K562 (cell line): Measurements from ENCODE around the gene HIGD1C.

ENCODE experiments used
- BHLHE40 ChIP-seq: IDR thresholded peaks from 2 replicates; pipeline ENCODE4 v1.6.1; 2011; ENCODE audit warnings: low read length, improper control_type of control experiment
- CBX3 ChIP-seq, 2 experiments: IDR thresholded peaks; 1 replicate in 1 of 2; 2 replicates in 1 of 2; pipeline ENCODE4 v1.6.1; 2012; ENCODE audit warnings: inconsistent platforms in 2 of 2, low read length in 2 of 2, borderline replicate concordance in 1 of 2, control low read depth in 1 of 2
- MECOM ChIP-seq: fragments of 250-450 bp; sonication (Bioruptor Pico); IDR thresholded peaks from 2 replicates; pipeline ENCODE4 v1.8.0; 2022; ENCODE audit warnings: inconsistent platforms
- NRF1 ChIP-seq, 2 experiments: fragments of 450-650 bp; IDR thresholded peaks in 1 of 2; conservative IDR thresholded peaks in 1 of 2; 2 replicates each; pipeline ENCODE4 v1.6.1; 2014; ENCODE audit warnings: mild to moderate bottlenecking in 2 of 2
- ZC3H4 ChIP-seq: sonication (generic); formaldehyde crosslinking; IDR thresholded peaks from 2 replicates; pipeline ENCODE4 v1.9.0; 2021; ENCODE audit warnings: missing genetic modification reagents, borderline replicate concordance
- ZNF280B ChIP-seq: fragments of 250-450 bp; sonication (Bioruptor Pico); IDR thresholded peaks from 2 replicates; pipeline ENCODE4 v1.5.1; 2021; ENCODE audit warnings: mild to moderate bottlenecking
- TF ChIP-seq, protein P1 (sequence below), 3 experiments: IDR thresholded peaks in 2 of 3; conservative IDR thresholded peaks in 1 of 3; 2 replicates each; pipeline ENCODE4 v1.5.1; 2011 to 2012; ENCODE audit warnings: low read length in 3 of 3, mild to moderate bottlenecking in 3 of 3, control low read depth in 2 of 3, improper control_type of control experiment in 1 of 3, inconsistent platforms in 1 of 3, low read depth in 1 of 3, mixed read lengths in 1 of 3, moderate library complexity in 1 of 3; ENCODE audit not compliant: insufficient read depth in 2 of 3

DNA sequence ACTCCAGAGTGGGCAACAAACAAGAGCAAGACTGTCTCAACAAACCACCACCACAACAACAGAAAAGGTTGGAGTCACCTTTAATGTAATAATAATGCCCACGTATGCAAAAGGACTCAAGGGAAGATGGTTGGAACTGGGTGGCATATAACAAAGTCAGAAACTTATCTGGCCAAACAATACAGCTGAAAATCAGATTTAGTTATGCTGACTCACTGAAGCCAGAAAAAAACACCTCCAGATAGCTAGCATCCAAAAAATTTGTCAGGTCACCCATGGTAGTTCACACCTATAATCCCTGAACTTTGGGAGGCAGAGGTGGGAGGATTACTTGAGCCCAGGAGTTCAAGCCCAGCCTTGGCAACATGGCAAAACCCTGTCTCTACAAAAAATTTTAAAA, 49.5 kb downstream of the HIGD1C start:
- TF ChIP-seq ZC3H4 (no peak), BHLHE40 (no peak), NRF1 (conservative IDR thresholded peaks at IDR 0.05 in 1 of 2, IDR thresholded peaks at IDR 0.05 in 1 of 2) (no peak), MECOM (CRISPR knock-in tag) (no peak), CBX3 (IDR thresholded peaks at IDR 0.05; ENCODE audit: borderline replicate concordance in 1 of 2, low read length in 2 of 2) (no peak), ZNF280B (CRISPR knock-in tag) (no peak)
- TF ChIP-seq, protein P1, sequence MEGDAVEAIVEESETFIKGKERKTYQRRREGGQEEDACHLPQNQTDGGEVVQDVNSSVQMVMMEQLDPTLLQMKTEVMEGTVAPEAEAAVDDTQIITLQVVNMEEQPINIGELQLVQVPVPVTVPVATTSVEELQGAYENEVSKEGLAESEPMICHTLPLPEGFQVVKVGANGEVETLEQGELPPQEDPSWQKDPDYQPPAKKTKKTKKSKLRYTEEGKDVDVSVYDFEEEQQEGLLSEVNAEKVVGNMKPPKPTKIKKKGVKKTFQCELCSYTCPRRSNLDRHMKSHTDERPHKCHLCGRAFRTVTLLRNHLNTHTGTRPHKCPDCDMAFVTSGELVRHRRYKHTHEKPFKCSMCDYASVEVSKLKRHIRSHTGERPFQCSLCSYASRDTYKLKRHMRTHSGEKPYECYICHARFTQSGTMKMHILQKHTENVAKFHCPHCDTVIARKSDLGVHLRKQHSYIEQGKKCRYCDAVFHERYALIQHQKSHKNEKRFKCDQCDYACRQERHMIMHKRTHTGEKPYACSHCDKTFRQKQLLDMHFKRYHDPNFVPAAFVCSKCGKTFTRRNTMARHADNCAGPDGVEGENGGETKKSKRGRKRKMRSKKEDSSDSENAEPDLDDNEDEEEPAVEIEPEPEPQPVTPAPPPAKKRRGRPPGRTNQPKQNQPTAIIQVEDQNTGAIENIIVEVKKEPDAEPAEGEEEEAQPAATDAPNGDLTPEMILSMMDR (IDR thresholded peaks at IDR 0.05 in 2 of 3, conservative IDR thresholded peaks at IDR 0.05 in 1 of 3; ENCODE audit: insufficient read depth in 2 of 3, low read depth in 1 of 3, low read length in 3 of 3), result no peak
